K562 (cell line): Measurements from ENCODE around the gene VEGFA. TPM values are rescaled to one million over a fixed set of nuclear protein-coding genes. Genes with fewer than 3 reads are reported as not detected.

Experiments used
- BDP1 ChIP-seq: IDR thresholded peaks from 3 replicates; pipeline ENCODE4 v1.6.1; 2011; ENCODE audit not compliant: insufficient read length, insufficient read depth
- CCNT2 ChIP-seq: IDR thresholded peaks from 2 replicates; pipeline ENCODE4 v1.6.1; 2011; ENCODE audit warnings: borderline replicate concordance, low read depth, mild to moderate bottlenecking, moderate library complexity, mixed read lengths, low read length; ENCODE audit not compliant: insufficient read length; ENCODE audit errors: extremely low read depth
- FOXO4 ChIP-seq: fragments of 450-650 bp; formaldehyde crosslinking; IDR thresholded peaks from 2 replicates; pipeline ENCODE4 v1.4.0; 2020; ENCODE audit warnings: mild to moderate bottlenecking, moderate library complexity
- GABPB1 ChIP-seq: sonication (generic); formaldehyde crosslinking; IDR thresholded peaks from 2 replicates; pipeline ENCODE4 v1.8.0; 2022; ENCODE audit warnings: mild to moderate bottlenecking, missing genetic modification reagents
- GTF3C2 ChIP-seq: IDR thresholded peaks from 3 replicates; pipeline ENCODE4 v1.6.1; 2011; ENCODE audit warnings: borderline replicate concordance, mild to moderate bottlenecking, moderate library complexity; ENCODE audit not compliant: insufficient read length; ENCODE audit errors: extremely low read depth
- HDAC3 ChIP-seq: fragments of 450-650 bp; IDR thresholded peaks from 2 replicates; pipeline ENCODE4 v1.6.1; 2018; ENCODE audit warnings: borderline replicate concordance, mild to moderate bottlenecking, moderate library complexity; ENCODE audit not compliant: partially characterized antibody
- HIVEP1 ChIP-seq: fragments of 250-450 bp; sonication (Bioruptor Pico); IDR thresholded peaks from 2 replicates; pipeline ENCODE4 v1.4.0; 2020; ENCODE audit warnings: mild to moderate bottlenecking
- LARP7 ChIP-seq: fragments of 450-650 bp; IDR thresholded peaks from 2 replicates; pipeline ENCODE4 v1.6.1; 2016
- MXI1 ChIP-seq: IDR thresholded peaks from 2 replicates; pipeline ENCODE4 v1.6.1; 2011; ENCODE audit warnings: low read depth, mild to moderate bottlenecking, improper control_type of control experiment, low read length
- NCOA1 ChIP-seq: fragments of 450-650 bp; IDR thresholded peaks from 2 replicates; pipeline ENCODE4 v1.6.1; 2016; ENCODE audit warnings: low read depth
- NFIC ChIP-seq: fragments of 450-650 bp; IDR thresholded peaks from 2 replicates; pipeline ENCODE4 v1.6.1; 2017; ENCODE audit warnings: mild to moderate bottlenecking, inconsistent platforms
- NR2C1 ChIP-seq, 2 experiments: fragments of 450-650 bp; IDR thresholded peaks; 2 replicates each; pipeline ENCODE4 v1.6.1; 2017; ENCODE audit warnings: mild to moderate bottlenecking in 2 of 2, antibody characterized with exemption in 1 of 2, inconsistent platforms in 1 of 2, missing compliant biosample characterization in 1 of 2, missing genetic modification characterization in 1 of 2
- PRPF4 ChIP-seq: fragments of 200-400 bp; formaldehyde crosslinking; IDR thresholded peaks from one replicate; pipeline ENCODE4 v1.6.1; 2017; ENCODE audit warnings: low read length, low read depth, mild to moderate bottlenecking; ENCODE audit not compliant: insufficient read depth, poor library complexity, severe bottlenecking
- RBM14 ChIP-seq: fragments of 200-400 bp; formaldehyde crosslinking; IDR thresholded peaks from 2 replicates; pipeline ENCODE4 v1.6.1; 2018; ENCODE audit warnings: low read depth, mild to moderate bottlenecking, low read length, moderate library complexity, borderline replicate concordance; ENCODE audit not compliant: insufficient read depth
- RBM17 ChIP-seq: fragments of 200-400 bp; formaldehyde crosslinking; IDR thresholded peaks from 2 replicates; pipeline ENCODE4 v1.6.1; 2017; ENCODE audit warnings: low read depth, mild to moderate bottlenecking, low read length, borderline replicate concordance
- RCOR1 ChIP-seq, 2 experiments: IDR thresholded peaks; 2 replicates each; pipeline ENCODE4 v1.6.1; 2012; ENCODE audit warnings: low read depth in 2 of 2, low read length in 2 of 2, borderline replicate concordance in 1 of 2, improper control_type of control experiment in 1 of 2
- SMC3 ChIP-seq: conservative IDR thresholded peaks from 2 replicates; pipeline ENCODE4 v1.6.1; 2011; ENCODE audit warnings: low read depth, low read length, improper control_type of control experiment; ENCODE audit not compliant: insufficient read depth
- STAT5B ChIP-seq: fragments of 250-450 bp; sonication (Bioruptor Pico); IDR thresholded peaks from 2 replicates; pipeline ENCODE4 v1.8.0; 2021; ENCODE audit warnings: mild to moderate bottlenecking, inconsistent platforms
- TBL1XR1 ChIP-seq, 2 experiments: IDR thresholded peaks; 2 replicates each; pipeline ENCODE4 v1.6.1; 2012; ENCODE audit warnings: improper control_type of control experiment in 2 of 2, low read length in 2 of 2, mild to moderate bottlenecking in 1 of 2
- TRIM24 ChIP-seq, 2 experiments: fragments of 450-650 bp; IDR thresholded peaks; 2 replicates each; pipeline ENCODE4 v1.6.1; 2016
- U2AF2 ChIP-seq: fragments of 200-400 bp; formaldehyde crosslinking; optimal IDR thresholded peaks from 2 replicates; pipeline ENCODE3; 2017; ENCODE audit warnings: low read depth, mild to moderate bottlenecking, low read length
- polyA plus RNA-seq, 8 experiments: library from polyadenylated mRNA; depleted of rRNA in 4 of 8; stranded (reverse) in 5 of 8; unstranded in 3 of 8; fragments of >200 nt; fragmentation: Nextera tagmentation in 2 of 8; fragmentation: Illumina TruSeq in 1 of 8; extraction: Ambion mirVana in 2 of 8; extraction: Trizol in 1 of 8; gene quantifications; 2 replicates each; pipeline versions ENCODE4 v1.2.1 to v1.2.3, GENCODE V29; 2011 to 2014; ENCODE audit warnings: inconsistent platforms in 1 of 8, missing spikeins in 1 of 8
- total RNA-seq, 7 experiments: library from RNA; depleted of rRNA in 6 of 7; stranded (reverse); fragments of >200 nt in 6 of 7; fragmentation: Illumina TruSeq in 2 of 7; extraction: Trizol in 2 of 7; gene quantifications; 2 replicates each; pipeline versions ENCODE4 v1.2.1 to v1.2.3, GENCODE V29; 2011 to 2021; ENCODE audit warnings: low replicate concordance in 1 of 7
- TF ChIP-seq, protein P1 (sequence below): fragments of 450-650 bp; IDR thresholded peaks from 2 replicates; pipeline ENCODE4 v1.6.1; 2017; ENCODE audit warnings: mild to moderate bottlenecking, moderate library complexity

The VEGFA gene
- total and polyA plus RNA-seq, 9 of the 15 experiments (the other 6 are each of a cell fraction or from before 2014, with no cell fraction given): 14.0 to 271 (median 124) TPM

DNA sequence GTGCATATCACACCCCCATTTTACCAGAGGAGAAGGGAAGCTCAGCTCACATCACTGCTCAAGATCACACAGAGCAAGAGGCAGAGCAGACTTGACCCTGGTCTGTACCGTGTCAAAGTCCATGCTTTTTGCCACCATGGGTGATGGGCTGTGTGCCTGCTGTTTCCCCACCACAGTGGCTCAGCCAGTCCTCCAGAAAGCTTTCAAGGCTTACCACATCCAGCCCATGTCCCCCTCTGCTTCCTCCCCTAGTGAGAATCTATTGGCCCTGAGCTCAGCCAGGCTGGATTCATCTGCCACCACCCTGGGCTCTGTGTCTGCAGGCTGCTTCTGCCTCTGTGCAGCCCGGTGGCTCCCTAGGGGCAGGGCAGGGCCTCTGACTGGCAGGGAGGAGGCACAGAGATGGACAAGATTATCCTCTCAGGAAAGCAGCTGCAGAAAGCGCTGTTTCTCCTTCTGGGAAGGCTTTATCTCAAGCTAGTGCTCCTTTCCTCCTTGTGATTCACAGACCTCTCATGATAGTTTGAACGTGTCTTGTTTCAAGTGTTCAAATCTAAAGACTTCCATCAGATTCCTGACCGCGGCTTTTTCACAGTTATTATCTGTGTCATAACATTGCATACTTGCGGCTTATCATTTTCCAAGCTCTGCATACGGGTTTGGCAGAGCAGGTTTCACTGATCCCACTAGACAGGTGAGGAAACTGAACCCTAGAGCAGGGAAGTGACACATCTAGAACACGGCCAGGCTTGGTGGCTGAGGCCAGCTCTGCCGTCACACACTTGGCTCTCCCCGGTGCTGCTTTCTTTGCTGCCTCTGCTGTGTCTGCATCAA, 37.4 kb downstream of the VEGFA start (continued):
- TF ChIP-seq HDAC3 (no peak), SMC3 (no peak), FOXO4 (CRISPR knock-in tag) (no peak), U2AF2 (no peak), STAT5B (no peak), NFIC (peak; percentile 34; the same call in 1 of the 2 replicates), NR2C1 (IDR thresholded peaks at IDR 0.05) (no peak), NR2C1 (tag; IDR thresholded peaks at IDR 0.05) (no peak), HIVEP1 (CRISPR knock-in tag) (no peak), RCOR1 (IDR thresholded peaks at IDR 0.05; ENCODE audit: borderline replicate concordance in 1 of 2, low read depth in 2 of 2, low read length in 2 of 2) (peak in 1 of 2 experiments; percentile 98; a peak in 3 of 4 replicates), RBM17 (no peak), TRIM24 (IDR thresholded peaks at IDR 0.05) (no peak; a peak in 1 of 4 replicates), BDP1 (no peak), RBM14 (no peak), GTF3C2 (no peak), PRPF4 (no peak), MXI1 (no peak), CCNT2 (peak; percentile 78), LARP7 (no peak), GABPB1 (no peak), TBL1XR1 (IDR thresholded peaks at IDR 0.05; ENCODE audit: low read length in 2 of 2) (0 out of 4 replicates have a peak, but pooled peaks of 1 of the 2 experiments have one; percentile 9), NCOA1 (peak; percentile 49; the same call in 1 of the 2 replicates)
- TF ChIP-seq, protein P1, sequence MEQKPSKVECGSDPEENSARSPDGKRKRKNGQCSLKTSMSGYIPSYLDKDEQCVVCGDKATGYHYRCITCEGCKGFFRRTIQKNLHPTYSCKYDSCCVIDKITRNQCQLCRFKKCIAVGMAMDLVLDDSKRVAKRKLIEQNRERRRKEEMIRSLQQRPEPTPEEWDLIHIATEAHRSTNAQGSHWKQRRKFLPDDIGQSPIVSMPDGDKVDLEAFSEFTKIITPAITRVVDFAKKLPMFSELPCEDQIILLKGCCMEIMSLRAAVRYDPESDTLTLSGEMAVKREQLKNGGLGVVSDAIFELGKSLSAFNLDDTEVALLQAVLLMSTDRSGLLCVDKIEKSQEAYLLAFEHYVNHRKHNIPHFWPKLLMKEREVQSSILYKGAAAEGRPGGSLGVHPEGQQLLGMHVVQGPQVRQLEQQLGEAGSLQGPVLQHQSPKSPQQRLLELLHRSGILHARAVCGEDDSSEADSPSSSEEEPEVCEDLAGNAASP: no peak
